Measurements from ENCODE around the gene CFAP97.

- TF ChIP-seq CTCF (conservative IDR thresholded peaks at IDR 0.05 in 1 of 2, IDR thresholded peaks at IDR 0.05 in 1 of 2; ENCODE audit: extremely low read depth in 1 of 2, insufficient read depth in 1 of 2, low read depth in 1 of 2, low read length in 2 of 2) (peak in 1 of 2 donors; percentile 3), EZH2 (IDR thresholded peaks at IDR 0.05; ENCODE audit: borderline replicate concordance, low read length) (no peak)
Measured at GRCh38 chr4:185128272-185129119, 75.3 kb downstream of the CFAP97 start.
